MM.1S (cell line): Measurements from ENCODE around the gene FOXK1.

Experiments used
- DNase-seq: peaks from one replicate; pipeline ENCODE4 v3.0.0-alpha.2; 2015
- H2AFZ ChIP-seq: fragments of 300-600 bp; sonication (generic); 2 replicates; pipeline ENCODE4 v1.6.0; 2016; ENCODE audit warnings: antibody characterized with exemption, low read length
- H3F3A ChIP-seq: fragments of 300-600 bp; sonication (generic); 2 replicates; pipeline ENCODE4 v1.6.1; 2016; ENCODE audit warnings: mild to moderate bottlenecking, antibody characterized with exemption, low read length, moderate library complexity, mixed read lengths; ENCODE audit not compliant: insufficient read depth
- H3K27ac ChIP-seq: fragments of 300-600 bp; sonication (generic); 2 replicates; pipeline ENCODE4 v1.5.1; 2016; ENCODE audit warnings: mild to moderate bottlenecking, low read length
- H3K27me3 ChIP-seq: fragments of 300-600 bp; sonication (generic); replicated peaks from 2 replicates; pipeline ENCODE4 v1.6.0; 2016; ENCODE audit warnings: low read length; ENCODE audit not compliant: insufficient read depth
- H3K36me3 ChIP-seq: fragments of 300-600 bp; sonication (generic); replicated peaks from 2 replicates; pipeline ENCODE4 v1.6.1; 2016; ENCODE audit warnings: mild to moderate bottlenecking, low read length, mixed read lengths; ENCODE audit not compliant: insufficient read depth
- H3K4me1 ChIP-seq: fragments of 300-600 bp; sonication (generic); 2 replicates; pipeline ENCODE4 v1.6.1; 2016; ENCODE audit warnings: low read length, mixed read lengths
- H3K4me2 ChIP-seq: fragments of 300-600 bp; sonication (generic); 2 replicates; pipeline ENCODE4 v1.6.0; 2016; ENCODE audit warnings: low read depth, low read length
- H3K4me3 ChIP-seq: fragments of 300-600 bp; sonication (generic); 2 replicates; pipeline ENCODE4 v1.5.1; 2016; ENCODE audit warnings: low read length, mixed read lengths
- H3K79me2 ChIP-seq: fragments of 300-600 bp; sonication (generic); 2 replicates; pipeline ENCODE4 v1.6.1; 2016; ENCODE audit warnings: mixed run types, low read length, mixed read lengths
- H3K9ac ChIP-seq: fragments of 300-600 bp; sonication (generic); 2 replicates; pipeline ENCODE4 v1.6.1; 2016; ENCODE audit warnings: low read length, mixed read lengths
- H3K9me2 ChIP-seq: fragments of 300-600 bp; sonication (generic); replicated peaks from 2 replicates; pipeline ENCODE4 v1.6.1; 2016; ENCODE audit warnings: mild to moderate bottlenecking, low read length, mixed read lengths; ENCODE audit not compliant: insufficient read depth
- H3K9me3 ChIP-seq: fragments of 300-600 bp; sonication (generic); replicated peaks from 2 replicates; pipeline ENCODE4 v1.6.1; 2016; ENCODE audit warnings: mild to moderate bottlenecking, low read length, mixed read lengths; ENCODE audit not compliant: insufficient read depth
- H4K20me1 ChIP-seq: fragments of 300-600 bp; sonication (generic); 2 replicates; pipeline ENCODE4 v1.6.1; 2016; ENCODE audit warnings: mild to moderate bottlenecking, low read length, moderate library complexity, mixed read lengths; ENCODE audit not compliant: insufficient read depth
- EZH2 ChIP-seq: fragments of 300-600 bp; sonication (generic); optimal IDR thresholded peaks from 2 replicates; pipeline ENCODE3; 2017; ENCODE audit warnings: low read depth, mild to moderate bottlenecking, antibody characterized with exemption, low read length, mixed read lengths
- EZH2phosphoT487 ChIP-seq: fragments of 300-600 bp; sonication (generic); IDR thresholded peaks from 2 replicates; pipeline ENCODE4 v1.6.1; 2018; ENCODE audit warnings: antibody characterized with exemption, low read length
- TF ChIP-seq, protein P1 (sequence below): fragments of 300-600 bp; sonication (generic); IDR thresholded peaks from 2 replicates; pipeline ENCODE4 v1.5.1; 2016; ENCODE audit warnings: antibody characterized with exemption, low read length, mixed read lengths

FOXK1 gene

DNA sequence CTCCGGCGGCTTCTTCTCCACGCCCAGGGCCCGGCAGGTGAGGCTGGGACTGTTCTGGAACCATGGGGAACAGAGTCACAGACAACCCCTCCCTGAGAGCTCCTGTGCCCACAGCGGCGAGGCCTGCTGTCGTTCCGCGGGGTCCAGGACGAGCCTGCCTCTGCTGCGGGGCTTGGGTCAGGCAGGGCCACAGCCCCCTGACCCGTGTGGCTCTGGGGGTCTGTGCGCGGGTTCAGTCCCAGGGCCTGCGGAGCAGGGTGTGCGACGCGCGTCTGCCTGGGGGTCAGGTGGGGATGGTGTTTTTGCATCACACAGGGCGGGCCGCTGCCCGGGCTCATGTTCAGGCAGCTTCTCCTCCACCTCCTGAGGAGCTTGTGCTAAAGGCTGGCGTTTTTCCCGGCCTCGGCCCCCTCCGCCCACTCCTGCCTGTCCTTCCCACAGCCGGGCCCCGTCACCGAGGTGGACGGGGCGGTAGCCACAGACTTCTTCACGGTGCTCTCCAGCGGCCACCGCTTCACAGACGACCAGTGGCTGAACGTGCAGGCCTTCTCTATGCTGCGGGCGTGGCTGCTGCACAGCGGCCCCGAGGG is 101.8 kb downstream of the FOXK1 start:
- Histone ChIP-seq H4K20me1 (no peaks in the 10 kb centered on the region), H3K9ac (no peak overlapping the region), H3K9me2 (no peaks in the 10 kb centered on the region), H3K4me1 (no peaks in the 10 kb centered on the region), H3K9me3 (no peaks in the 10 kb centered on the region), H3F3A (no peaks in the 10 kb centered on the region), H3K27ac (no peak overlapping the region), H3K36me3 (no peaks in the 10 kb centered on the region), H3K27me3 (no peaks in the 10 kb centered on the region), H2AFZ (no peak overlapping the region), H3K4me2 (no peak overlapping the region), H3K4me3 (no peak overlapping the region), H3K79me2 (peaks cover 17% of the 10 kb centered on the region)
- no peak for DNase-seq
- TF ChIP-seq EZH2phosphoT487 (no peak), EZH2 (no peak)
- TF ChIP-seq, protein P1, sequence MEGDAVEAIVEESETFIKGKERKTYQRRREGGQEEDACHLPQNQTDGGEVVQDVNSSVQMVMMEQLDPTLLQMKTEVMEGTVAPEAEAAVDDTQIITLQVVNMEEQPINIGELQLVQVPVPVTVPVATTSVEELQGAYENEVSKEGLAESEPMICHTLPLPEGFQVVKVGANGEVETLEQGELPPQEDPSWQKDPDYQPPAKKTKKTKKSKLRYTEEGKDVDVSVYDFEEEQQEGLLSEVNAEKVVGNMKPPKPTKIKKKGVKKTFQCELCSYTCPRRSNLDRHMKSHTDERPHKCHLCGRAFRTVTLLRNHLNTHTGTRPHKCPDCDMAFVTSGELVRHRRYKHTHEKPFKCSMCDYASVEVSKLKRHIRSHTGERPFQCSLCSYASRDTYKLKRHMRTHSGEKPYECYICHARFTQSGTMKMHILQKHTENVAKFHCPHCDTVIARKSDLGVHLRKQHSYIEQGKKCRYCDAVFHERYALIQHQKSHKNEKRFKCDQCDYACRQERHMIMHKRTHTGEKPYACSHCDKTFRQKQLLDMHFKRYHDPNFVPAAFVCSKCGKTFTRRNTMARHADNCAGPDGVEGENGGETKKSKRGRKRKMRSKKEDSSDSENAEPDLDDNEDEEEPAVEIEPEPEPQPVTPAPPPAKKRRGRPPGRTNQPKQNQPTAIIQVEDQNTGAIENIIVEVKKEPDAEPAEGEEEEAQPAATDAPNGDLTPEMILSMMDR: no peak

DNA sequence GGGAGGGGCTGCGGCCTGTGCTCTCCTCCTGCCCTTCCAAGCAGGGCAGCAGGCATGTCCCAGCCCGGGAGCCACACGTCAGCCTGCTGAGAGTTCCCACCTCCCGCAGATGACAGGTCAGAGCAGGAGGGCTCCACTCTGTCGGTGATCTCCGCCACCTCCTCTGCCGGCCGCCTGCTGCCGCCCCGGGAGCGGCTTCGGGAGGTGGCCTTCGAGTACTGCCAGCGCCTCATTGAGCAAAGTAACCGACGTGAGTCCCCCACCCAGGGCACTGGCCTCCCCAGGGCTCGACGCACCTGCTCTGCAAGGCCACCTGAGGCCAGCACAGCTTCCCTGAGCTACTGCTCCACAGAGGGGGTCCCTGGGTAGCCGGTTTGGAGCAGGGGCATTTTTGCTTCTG is 102.7 kb downstream of the FOXK1 start:
- H3F3A ChIP-seq: no peaks in the 10 kb centered on the region
- H3K27me3 ChIP-seq: no peaks in the 10 kb centered on the region
- no peaks in the 10 kb centered on the region for H4K20me1 ChIP-seq
- TF ChIP-seq, protein P1: no peak
- TF ChIP-seq EZH2phosphoT487 (no peak), EZH2 (no peak)
- no peak overlapping the region for H3K4me2 ChIP-seq
- no peak overlapping the region for H3K4me3 ChIP-seq
- H3K27ac ChIP-seq: no peak overlapping the region
- no peak overlapping the region for H2AFZ ChIP-seq
- H3K9me2 ChIP-seq: no peaks in the 10 kb centered on the region
- no peaks in the 10 kb centered on the region for H3K4me1 ChIP-seq
- DNase-seq: no peak
- H3K79me2 ChIP-seq: peaks cover 15% of the 10 kb centered on the region
- no peaks in the 10 kb centered on the region for H3K9me3 ChIP-seq
- H3K9ac ChIP-seq: no peak overlapping the region
- H3K36me3 ChIP-seq: no peaks in the 10 kb centered on the region

DNA sequence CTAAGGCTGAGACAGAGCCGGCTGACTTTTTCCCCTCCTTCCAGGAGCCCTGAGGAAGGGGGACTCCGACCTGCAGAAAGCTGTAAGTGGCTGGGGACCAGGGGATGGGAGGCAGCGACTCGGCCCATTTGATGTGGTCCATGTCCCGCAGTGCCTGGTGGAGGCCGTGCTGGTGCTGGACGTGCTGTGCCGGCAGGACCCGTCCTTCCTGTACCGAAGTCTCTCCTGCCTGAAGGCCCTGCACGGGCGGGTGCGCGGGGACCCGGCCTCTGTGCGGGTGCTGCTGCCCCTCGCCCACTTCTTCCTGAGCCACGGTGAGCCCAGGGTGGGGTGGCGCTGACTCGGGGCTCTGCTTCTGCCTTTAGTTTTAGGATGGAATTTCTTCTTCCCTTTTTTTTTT is 103.3 kb downstream of the FOXK1 start:
- Histone ChIP-seq H3K27me3 (no peaks in the 10 kb centered on the region), H3K36me3 (no peaks in the 10 kb centered on the region), H3K4me1 (no peaks in the 10 kb centered on the region), H3K9me3 (no peaks in the 10 kb centered on the region), H3K9ac (no peak overlapping the region), H3K27ac (no peak overlapping the region), H4K20me1 (no peaks in the 10 kb centered on the region), H3F3A (no peaks in the 10 kb centered on the region), H3K4me2 (no peak overlapping the region), H3K4me3 (no peak overlapping the region), H3K79me2 (peaks cover 12% of the 10 kb centered on the region), H3K9me2 (no peaks in the 10 kb centered on the region), H2AFZ (no peak overlapping the region)
- no peak for DNase-seq
- TF ChIP-seq EZH2phosphoT487: no peak
- TF ChIP-seq, protein P1: no peak
- no peak for TF ChIP-seq EZH2
